GM12891 (cell line): ENCODE measurements around the gene ADAMTS17.

Experiments
- POLR2A ChIP-seq: IDR thresholded peaks from 2 replicates; pipeline ENCODE4 v1.6.1; 2011; ENCODE audit warnings: low read depth, low read length, control low read depth
- POLR2AphosphoS5 ChIP-seq: IDR thresholded peaks from 2 replicates; pipeline ENCODE4 v1.6.1; 2011; ENCODE audit warnings: low read depth, low read length, control low read depth
- POU2F2 ChIP-seq: IDR thresholded peaks from 2 replicates; pipeline ENCODE4 v1.6.1; 2011; ENCODE audit warnings: low read depth, mild to moderate bottlenecking, control low read depth, low read length, moderate library complexity
- SPI1 ChIP-seq: IDR thresholded peaks from 2 replicates; pipeline ENCODE4 v1.6.1; 2011; ENCODE audit warnings: low read depth, low read length, control low read depth
- TAF1 ChIP-seq: IDR thresholded peaks from 2 replicates; pipeline ENCODE4 v1.6.1; 2011; ENCODE audit warnings: low read depth, low read length, control low read depth

- no peak for TF ChIP-seq POLR2AphosphoS5
- TF ChIP-seq POLR2A: no peak
- TF ChIP-seq POU2F2: no peak
- TF ChIP-seq TAF1: no peak
- no peak for TF ChIP-seq SPI1
These were observed 311.1 kb downstream of the ADAMTS17 start for GRCh38 chr15:100030586-100031229.
